NCI-H1092 (cell line): ENCODE results near the gene KIF1B.
"Not testable (repeated sequence)": the region's sequence is repeated elsewhere in the genome, so short reads cannot be mapped to it uniquely, and the experiment has no call there.

Experiments used
- DNase-seq: peaks from one replicate; lab custom pipeline; 2025; lab: John Stamatoyannopoulos, UW

The KIF1B gene

DNA sequence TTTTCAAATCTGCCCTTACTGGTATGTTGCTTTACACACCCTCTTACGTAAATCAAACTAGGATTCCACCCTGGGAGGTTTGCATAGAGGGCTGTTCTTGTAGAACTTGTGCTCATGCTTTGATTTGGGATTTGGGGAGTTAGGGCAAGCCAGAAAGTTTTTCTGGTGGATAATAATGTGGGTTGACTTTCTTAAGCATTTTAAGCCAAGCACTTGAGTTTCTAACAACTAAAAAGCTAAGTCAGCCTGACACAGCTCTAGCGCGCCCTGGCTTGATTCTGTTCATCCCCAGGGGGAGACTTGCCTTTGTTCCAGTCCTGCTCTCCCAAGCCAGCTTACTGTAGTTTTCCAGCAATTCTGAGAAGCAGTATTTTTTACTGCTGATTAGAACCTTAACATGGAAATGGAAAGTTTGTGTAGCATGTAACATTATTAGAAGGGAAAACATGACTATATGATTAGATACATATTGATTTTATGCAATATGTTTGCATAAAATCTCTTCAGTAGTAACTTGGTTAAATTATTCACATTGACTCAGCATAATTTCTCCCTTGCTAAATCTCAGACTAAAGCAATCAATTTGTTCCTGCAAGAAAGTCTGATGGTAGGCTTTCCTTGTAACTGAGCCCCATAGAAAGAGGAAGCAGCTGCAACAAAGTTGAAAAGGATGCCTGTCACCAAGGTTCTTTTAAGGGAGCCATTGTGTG, 177.5 kb downstream of the KIF1B start:
- no peak for DNase-seq

DNA sequence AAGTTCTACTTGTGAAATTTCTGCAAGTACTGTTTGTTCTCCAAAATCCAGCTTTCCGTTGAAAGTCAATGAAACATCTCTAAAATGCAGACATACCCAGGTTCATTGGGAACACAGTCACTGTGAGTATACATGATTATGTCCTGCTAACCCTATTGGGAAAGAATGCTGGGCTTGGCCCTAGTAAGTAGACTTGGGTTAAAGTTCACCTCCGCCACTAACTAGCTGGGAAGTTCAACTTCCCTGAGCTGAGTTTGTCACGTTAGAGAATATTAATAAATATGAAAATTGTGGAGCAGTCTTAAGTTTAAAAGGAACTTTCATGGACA, 178.0 kb downstream of the KIF1B start:
- DNase-seq: no peak

DNA sequence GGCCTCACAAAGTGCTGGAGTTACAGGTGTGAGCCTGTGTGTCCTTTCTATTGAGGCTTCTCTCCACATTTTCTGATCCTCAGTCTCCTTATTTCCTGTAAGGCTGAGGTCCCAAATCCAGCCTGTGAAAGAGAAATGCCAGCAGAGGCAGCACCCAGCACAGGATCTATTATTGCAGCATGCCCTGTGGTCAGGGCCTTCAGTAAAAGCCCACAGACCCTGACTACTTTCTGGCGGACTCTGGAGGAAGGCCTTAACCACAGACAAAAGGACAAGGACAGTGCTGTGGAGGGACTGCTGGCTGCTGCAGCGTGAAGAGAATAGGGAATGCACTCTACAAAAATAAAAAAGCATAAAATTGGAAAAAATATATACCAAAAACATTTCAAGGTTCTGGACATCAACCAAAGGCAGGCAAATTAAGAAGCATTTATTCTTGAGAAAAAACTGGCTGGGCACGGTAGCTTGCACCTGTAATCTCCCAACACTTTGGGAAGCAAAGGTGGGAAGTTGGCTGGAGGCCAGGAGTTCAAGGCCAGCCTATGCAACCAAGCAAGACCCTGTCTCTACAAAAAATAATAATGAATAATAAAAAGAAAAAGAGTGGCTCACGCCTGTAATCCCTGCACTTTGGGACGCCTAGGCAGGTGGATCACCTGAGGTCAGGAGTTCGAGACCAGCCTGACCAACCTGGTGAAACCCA, 179.1 kb downstream of the KIF1B start:
- DNase-seq: no peak

DNA sequence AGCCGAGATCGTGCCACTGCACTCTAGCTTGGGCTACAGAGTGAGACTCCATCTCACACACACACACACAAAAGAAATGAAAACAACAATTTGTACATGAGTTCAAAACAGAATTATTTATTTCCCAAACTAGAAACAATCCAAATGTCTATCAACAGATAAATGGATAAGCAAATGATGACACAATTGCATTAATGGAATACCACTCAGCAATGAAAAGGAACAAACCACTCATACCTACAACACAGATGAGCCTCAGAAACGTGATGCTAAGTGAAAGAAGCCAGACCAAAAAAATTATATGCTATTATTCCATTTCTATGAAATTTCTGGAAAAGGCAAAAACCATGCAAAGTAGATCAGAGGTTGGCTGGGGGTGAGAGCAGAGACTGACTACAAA, 186.5 kb downstream of the KIF1B start:
- no peak for DNase-seq

DNA sequence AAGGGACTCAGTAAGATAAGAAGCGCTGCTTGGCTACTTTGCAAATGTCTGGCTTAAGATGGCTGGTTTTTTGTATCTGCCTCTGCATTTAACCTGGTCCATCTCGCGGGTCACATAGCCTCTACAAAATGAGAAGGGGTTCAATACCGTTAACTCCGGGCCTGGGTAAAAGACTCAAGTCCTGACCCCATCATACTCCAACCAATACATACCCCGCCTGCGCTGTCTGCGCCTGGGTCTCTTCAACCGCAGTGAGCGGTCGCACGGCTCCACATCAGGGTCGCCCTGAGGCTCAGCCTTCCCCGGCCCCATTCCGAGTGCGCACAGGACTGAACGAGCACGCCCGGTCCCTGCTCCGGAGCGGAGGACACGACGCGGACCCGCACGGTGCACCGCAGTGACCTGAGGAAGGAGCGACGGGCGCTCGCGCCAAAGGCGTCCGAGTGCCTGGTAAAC, 187.9 kb downstream of the KIF1B start:
- DNase-seq: no peak

DNA sequence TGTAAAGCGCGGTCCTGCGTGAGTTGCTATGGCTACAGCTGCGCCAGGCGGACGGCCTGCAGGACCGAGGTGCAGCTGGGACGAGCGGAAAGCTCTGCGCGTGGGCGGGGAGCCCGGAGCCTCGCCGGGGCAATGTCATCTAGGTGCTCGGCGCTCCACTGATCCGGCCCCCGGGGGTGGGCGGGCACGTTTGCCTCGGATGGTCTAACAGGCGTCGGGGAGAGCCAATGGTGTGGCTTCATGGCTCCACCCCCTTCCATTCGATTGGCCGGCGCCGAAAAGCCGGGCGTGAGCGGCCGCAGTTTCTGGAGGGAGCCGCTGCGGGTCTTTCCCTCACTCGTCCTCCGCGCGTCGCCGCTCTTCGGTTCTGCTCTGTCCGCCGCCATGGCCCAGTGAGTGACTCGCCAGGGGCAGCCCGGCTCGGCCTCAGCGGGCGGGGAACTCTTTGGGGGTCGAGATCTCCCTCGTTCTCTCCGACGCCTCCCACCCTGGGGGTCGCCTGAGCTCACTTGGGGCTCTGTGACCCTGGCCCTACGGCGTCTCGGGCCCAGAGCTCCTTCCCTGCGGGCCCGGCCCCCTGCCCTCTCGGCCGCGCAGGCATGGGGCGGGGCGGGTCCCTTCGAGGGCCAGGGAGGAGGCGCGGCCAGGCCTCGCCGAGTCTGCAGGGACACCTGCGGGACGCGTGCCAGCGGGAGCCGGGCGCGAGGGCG, 188.5 kb downstream of the KIF1B start, which contains the start of gene PGD:
Gene PGD, plus strand, starts transcription at position 331 of the 710 bp plus-strand sequence. Its CDS starts 54 bp downstream, at position 385.
- peak; percentile 98 for DNase-seq

DNA sequence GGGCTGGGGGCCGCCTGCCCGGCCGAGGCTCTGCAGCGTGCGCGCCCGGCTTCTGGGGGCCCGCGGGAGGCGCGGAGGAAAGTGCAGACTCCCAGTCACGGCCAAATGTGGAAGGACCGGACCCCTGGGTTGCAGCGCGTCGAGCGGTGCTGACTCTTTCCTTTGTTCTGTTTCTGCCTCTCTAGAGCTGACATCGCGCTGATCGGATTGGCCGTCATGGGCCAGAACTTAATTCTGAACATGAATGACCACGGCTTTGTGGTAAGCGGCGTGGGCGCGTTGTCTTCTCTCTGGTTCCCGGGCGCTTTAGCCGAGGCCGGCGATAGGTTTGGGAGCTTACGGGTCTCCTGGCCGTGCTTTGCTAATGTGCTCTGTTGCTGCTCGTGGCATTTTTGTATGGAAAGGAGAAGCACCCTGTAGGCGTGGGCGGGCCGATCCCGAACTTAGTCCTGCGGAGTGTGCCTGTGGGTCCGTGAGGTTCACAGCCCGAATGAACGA, 189.1 kb downstream of the KIF1B start:
- DNase-seq: peak; percentile 64

DNA sequence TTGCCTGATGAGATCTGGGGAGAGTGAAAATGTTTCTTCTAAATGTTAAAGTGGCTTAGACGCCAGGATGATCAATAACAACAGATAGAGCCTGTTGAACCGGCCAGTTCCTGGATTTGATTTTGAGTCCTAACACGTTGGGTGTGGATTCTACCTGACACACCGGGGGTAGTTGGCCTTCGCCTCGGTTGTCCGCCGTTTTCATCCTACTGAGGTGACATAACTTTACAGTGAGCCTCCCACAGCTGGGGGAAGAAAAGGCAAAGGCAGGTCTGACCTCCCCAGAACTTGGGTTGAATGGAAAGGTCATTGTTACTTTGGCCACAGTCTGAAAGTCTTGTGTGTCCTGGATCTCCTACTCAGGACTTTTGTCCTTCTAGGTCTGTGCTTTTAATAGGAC, 189.6 kb downstream of the KIF1B start:
- no peak for DNase-seq

DNA sequence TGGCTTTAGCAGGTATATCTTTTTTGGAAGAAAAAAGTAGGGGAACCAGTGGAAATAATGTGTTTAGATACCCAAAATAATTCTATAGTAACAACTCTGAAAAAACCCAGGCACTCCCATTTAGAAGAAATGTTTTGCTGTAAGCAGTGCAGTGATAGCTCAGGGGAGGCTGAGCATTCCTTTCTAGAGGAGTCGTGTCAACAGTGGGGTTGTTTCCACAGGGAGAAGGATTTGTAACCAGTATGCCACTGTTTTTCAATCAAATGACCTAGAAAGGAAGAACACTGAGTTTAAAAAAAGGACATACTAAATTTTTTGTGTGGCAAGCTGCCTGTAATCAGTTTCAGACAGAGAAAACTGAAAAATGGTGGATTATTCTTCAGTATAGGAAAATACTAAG, 190.9 kb downstream of the KIF1B start:
- no peak for DNase-seq

DNA sequence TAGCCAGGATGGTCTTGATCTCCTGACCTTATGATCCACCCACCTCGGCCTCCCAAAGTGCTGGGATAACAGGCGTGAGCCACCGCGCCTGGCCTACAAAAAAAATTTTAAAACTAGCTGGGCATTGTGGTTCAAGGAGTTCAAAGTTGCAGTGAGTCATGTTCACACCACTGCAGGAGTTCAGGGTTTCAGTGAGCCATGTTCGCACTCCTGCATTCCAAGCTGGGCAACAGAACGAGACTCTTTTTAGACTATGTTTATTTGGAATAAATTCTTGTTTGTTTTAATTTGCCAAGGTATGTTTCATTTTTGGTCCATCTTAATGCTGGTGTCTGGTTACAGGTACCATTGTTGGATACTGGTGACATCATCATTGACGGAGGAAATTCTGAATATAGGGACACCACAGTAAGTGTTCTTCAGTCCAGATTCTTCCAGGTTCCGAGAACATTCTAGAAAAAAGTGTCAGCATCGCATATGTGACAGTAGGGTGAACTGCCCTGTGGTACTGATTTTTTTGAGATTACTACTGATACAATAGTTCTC, 192.4 kb downstream of the KIF1B start:
- DNase-seq: no peak

DNA sequence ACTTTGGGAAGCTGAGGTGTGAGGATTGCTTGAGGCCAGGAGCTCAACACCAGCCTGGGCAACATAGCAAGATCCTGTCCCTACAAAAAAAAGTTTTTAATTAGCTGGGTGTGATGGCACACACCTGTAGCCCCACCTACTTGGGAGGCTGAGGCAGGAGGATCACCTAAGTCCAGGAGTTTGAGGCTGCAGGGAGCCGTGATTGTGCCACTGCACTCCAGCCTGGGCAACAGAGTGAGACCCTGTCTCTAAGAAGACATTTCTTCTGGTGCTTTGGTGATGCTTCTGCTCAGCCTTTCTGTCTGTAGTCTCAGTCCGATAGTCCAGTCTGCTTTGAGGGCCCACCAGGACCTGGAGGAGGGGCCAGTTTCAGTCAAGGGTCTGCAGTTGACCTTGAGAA, 196.8 kb downstream of the KIF1B start:
- no peak for DNase-seq

DNA sequence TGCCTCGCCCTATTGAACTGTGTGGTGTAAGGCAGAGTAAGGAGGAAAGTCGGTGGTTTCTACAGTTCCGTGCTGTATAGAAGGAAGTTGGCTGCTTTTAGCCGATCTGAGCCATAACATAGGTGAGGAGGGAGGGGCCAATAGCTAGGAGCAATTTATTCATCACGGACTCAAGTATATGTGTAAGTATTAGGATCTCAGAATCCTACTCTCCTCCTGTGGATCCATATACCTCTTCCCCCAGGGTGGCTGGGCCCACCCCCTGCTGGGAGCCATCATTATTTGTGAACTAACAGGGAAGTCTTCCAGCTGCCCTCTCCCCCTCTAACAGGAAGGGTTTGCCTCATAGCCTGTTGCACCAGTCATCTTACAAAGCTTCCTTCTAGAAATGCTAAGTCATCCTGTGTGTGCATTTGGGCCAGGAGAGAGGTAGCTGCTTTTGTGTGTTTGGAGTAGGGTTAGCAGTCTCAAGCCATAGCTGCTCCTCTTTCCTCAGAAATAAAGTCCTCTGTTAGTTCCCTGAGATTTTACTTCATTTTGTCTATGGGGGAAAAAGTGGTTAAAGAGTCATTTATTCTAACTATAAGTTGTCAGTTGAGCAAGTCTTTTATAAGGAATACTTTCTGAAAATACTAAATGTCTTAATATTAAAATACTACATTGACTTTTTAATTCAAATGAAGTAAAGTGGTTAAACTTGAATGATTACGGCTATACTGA, 205.0 kb downstream of the KIF1B start:
- no peak for DNase-seq

DNA sequence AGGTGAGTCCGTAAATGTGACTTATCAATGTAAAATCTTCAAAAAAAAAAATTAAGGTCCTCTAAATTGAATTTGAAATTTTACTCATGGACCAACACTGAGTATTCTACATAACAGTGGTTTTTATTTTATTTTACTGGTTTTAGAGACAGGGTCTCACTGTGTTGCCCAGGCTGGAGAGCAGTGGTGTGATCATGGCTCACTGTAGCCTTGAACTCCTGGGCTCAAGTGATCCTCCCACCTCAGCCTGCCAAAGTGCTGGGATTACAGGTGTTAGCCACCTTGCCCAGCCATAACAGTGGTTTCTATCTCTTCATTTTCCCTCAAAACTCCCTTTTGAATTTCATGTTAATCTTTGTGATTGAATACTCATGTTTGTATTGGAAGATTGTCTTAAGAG, 205.6 kb downstream of the KIF1B start:
- not testable (repeated sequence) for DNase-seq

DNA sequence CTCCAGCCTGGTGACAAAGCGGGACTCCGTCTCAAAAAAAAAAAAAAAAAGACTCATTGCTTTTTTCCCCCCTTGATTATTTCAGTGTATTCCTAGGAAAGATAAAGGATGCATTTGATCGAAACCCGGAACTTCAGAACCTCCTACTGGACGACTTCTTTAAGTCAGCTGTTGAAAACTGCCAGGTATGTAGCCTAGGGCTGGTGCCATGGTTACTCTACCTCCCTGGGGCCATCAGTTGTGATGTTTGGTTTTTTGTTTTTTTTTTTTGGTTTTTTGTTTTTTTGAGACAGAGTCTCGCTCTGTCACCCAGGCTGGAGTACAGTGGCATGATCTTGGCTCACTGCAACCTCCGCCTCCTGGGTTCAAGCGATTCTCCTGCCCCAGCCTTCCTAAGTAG, 208.4 kb downstream of the KIF1B start:
- DNase-seq: not testable (repeated sequence)

DNA sequence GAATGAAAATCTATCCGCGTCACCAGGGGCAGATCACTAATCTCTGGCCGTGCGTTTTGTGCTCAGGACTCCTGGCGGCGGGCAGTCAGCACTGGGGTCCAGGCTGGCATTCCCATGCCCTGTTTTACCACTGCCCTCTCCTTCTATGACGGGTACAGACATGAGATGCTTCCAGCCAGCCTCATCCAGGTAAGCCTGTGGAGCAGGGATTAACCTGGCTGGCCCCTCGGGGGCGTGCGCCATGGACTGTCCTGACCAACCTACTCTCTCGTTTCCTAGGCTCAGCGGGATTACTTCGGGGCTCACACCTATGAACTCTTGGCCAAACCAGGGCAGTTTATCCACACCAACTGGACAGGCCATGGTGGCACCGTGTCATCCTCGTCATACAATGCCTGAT, 209.0 kb downstream of the KIF1B start:
- DNase-seq: no peak

DNA sequence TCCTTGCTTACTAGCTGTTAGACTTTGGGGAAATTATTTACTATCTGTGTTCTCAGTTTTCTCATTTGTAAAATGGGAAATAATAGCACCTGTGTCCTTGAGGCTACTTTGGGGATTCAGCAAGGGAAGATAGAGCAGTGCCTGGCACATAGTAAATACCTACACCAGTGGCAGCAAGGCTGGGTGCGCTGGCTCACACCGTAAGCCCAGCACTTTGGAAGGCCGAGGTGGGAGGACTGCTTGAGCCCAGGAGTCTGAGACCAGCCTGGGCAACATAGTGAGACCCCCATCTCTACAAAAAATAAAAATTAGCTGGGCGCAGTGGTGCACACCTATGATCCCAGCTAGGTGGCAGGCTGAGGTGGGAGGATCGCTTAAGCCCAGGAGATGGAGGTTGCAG, 211.3 kb downstream of the KIF1B start:
- no peak for DNase-seq

DNA sequence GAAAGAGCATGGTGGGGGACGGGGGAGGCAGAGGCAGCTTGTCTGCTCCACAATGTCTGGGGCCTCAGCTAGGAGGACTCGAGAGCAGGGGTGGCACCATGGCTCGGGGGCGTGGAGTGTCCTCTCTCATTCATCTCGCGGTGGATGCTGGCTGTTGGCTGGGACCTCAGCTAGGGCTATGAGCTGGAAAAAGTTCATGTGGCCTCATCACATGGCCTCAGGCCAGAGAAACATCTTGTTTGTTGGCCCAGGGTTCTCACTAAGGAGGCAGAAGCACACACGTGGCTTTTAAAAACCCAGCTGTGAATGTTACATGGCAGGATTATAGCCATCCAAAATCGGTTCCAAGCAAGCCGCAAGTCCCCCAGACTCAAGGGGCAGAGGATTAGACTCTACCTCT, 213.7 kb downstream of the KIF1B start:
- no peak for DNase-seq

DNA sequence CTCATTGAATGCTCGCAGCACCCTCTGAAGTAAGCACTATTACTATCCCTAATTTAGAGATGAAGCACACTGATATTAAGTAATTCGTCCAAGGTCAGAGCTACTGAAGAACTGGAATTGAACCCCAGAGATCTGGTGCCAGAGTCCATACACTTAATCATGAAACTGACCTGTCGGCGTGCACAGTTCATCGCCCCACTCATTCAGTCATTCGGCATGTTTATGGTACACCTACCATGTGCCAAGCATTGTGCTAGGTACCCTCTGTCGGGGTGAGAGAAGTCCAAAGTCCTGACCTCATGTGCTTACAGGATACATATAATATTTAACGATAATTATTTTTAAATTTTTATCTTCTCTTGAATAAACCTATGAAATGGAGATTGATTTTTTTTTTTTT, 214.3 kb downstream of the KIF1B start:
- no peak for DNase-seq

DNA sequence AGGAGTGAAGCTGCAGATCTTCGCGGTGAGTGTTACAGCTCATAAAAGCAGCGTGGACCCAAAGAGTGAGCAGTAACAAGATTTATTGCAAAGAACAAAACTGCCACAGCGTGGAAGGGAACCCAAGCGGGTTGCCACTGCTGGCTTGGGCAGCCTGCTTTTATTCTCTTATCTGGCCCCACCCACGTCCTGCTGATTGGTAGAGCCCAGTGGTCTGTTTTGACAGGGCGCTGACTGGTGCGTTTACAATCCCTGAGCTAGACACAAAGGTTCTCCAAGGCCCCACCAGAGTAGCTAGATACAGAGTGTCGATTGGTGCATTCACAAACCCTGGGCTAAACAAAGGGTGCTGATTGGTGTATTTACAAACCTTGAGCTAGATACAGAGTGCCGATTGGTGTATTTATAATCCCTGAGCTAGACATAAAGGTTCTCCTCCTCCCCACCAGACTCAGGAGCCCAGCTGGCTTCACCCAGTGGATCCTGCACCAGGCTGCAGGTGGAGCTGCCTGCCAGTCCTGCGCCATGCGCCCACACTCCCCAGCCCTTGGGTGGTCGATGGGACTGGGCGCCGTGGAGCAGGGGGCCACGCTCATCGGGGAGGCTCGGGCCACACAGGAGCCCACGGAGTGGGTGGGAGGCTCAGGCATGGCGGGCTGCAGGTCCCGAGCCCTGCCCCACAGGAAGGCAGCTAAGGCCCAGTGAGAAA, 215.6 kb downstream of the KIF1B start:
- not testable (repeated sequence) for DNase-seq

DNA sequence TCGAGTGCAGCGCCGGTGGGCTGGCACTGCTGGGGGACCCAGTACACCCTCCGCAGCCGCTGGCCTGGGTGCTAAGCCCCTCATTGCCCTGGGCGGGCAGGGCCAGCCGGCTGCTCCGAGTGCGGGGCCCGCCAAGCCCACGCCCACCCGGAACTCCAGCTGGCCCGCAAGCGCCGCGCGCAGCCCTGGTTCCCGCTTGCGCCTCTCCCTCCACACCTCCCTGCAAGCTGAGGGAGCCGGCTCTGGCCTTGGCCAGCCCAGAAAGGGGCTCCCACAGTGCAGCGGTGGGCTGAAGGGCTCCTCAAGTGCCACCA, 216.1 kb downstream of the KIF1B start:
- not testable (repeated sequence) for DNase-seq

DNA sequence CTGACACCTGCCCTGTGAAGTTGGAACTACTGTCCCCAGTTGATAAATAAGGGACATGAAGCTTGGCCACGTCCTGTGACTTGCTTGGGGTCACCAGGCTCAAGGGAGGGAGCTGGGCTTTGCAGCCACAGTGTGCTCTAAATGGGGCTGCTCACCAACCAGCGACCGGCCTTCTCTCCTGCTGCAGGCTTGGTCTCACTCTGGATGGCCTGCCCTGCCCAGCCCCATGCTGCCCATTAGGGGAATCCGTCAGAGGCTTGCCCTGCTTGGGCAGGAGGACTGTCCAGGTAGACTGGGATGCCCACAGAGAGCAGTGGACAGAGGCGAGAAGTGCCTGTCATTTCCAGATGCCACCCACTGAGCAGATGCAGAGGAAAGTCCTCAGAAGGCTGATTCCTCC, 218.6 kb downstream of the KIF1B start:
- no peak for DNase-seq

DNA sequence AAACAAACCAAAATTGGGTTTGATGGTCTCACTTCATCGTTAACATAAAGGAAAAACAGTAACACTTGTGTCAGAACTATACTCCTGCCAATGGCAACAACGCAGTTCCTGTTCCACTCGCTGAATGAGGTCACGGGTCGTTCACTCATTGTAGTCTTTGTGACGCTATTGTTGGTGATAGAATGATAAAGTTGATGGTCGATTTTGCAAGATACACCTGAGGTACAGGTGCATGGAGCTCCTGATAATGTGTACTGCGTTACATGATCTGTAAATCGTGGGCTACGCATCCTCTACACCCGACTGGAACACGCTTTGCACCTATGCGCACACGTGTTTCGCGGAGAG, 219.5 kb downstream of the KIF1B start:
- DNase-seq: no peak
